LoVo (cell line): Measurements from ENCODE around the gene ACYP1.

Source experiments
- DNase-seq: peaks from one replicate; pipeline ENCODE4 v3.0.0-alpha.2; 2016; ENCODE audit warnings: low spot score

The ACYP1 gene

GRCh38 chr14:75063491-75064204 is at the start of gene ACYP1:
TSS of gene ACYP1 (minus strand) at chr14:75064024. CDS start at chr14:75063553, 471 bp downstream.
- DNase-seq = peak; percentile 90

- no peak for DNase-seq
These were observed 46.1 kb upstream of the ACYP1 start for GRCh38 chr14:75109877-75110276.

GRCh38 chr14:75107186-75107585 is 43.4 kb upstream of the ACYP1 start:
- DNase-seq = no peak

- no peak for DNase-seq
These were observed 37.7 kb upstream of the ACYP1 start for GRCh38 chr14:75101491-75101890.

- no peak for DNase-seq
These were observed 34.9 kb upstream of the ACYP1 start for GRCh38 chr14:75098682-75099081.

- no peak for DNase-seq
These were observed 34.4 kb upstream of the ACYP1 start for GRCh38 chr14:75098212-75098611.

GRCh38 chr14:75096959-75097358 is 33.1 kb upstream of the ACYP1 start:
- DNase-seq = no peak

GRCh38 chr14:75095690-75096089 is 31.9 kb upstream of the ACYP1 start:
- no peak for DNase-seq

GRCh38 chr14:75094896-75095295 is 31.1 kb upstream of the ACYP1 start:
- DNase-seq = no peak

GRCh38 chr14:75092698-75093097 is 28.9 kb upstream of the ACYP1 start:
- DNase-seq = no peak

GRCh38 chr14:75091251-75091650 is 27.4 kb upstream of the ACYP1 start:
- DNase-seq = no peak

GRCh38 chr14:75090353-75090752 is 26.5 kb upstream of the ACYP1 start:
- no peak for DNase-seq

- DNase-seq = peak; percentile 31
These were observed 24.9 kb upstream of the ACYP1 start for GRCh38 chr14:75088566-75089373.

- DNase-seq = no peak
These were observed 24.3 kb upstream of the ACYP1 start for GRCh38 chr14:75088153-75088552.

GRCh38 chr14:75084513-75084912 is 20.7 kb upstream of the ACYP1 start:
- no peak for DNase-seq

GRCh38 chr14:75083271-75083670 is 19.4 kb upstream of the ACYP1 start:
- DNase-seq = no peak

GRCh38 chr14:75081660-75082229 is 17.9 kb upstream of the ACYP1 start:
- DNase-seq = no peak

GRCh38 chr14:75079521-75079920 is 15.7 kb upstream of the ACYP1 start:
- no peak for DNase-seq

GRCh38 chr14:75077794-75078193 is 14.0 kb upstream of the ACYP1 start:
- no peak for DNase-seq

- no peak for DNase-seq
These were observed 6.6 kb upstream of the ACYP1 start for GRCh38 chr14:75070383-75070782.

GRCh38 chr14:75069811-75070145 is 6.0 kb upstream of the ACYP1 start:
- peak; percentile 22 for DNase-seq

GRCh38 chr14:75069121-75069810 is 5.4 kb upstream of the ACYP1 start, which contains the start of gene ZC2HC1C:
TSS of gene ZC2HC1C (plus strand) at chr14:75069641. CDS start at chr14:75070574, 933 bp downstream.
- DNase-seq = peak; percentile 93
